ENCODE results near the gene RELB. TPM values are rescaled to one million over a fixed set of nuclear protein-coding genes. Genes with fewer than 3 reads are reported as not detected.

The RELB gene
- total and polyA plus RNA-seq, 10 of the 15 experiments (the other 5 are each of a cell fraction or from before 2014, with no cell fraction given) = 0.66 to 43.8 (median 12.8) TPM

- 39% methylated on average over 7 of the region's 8 CpGs for WGBS (ENCODE audit: insufficient coverage, insufficient replicate concordance, low lambda C conversion rate, missing lambda C conversion rate)
- RAD21 ChIA-PET (ENCODE audit: unreplicated experiment) = interaction anchor here (0.9 to 1.5 kb wide), 2 partner anchors 41 to 144 kb away, joined by 3 read pairs; no protein-coding TSS in a partner anchor
- CTCF ChIA-PET = interaction anchor here (0.5 to 5.3 kb wide), 3 partner anchors 40 to 147 kb away, joined by 3 to 70 read pairs (median 5); no protein-coding TSS in a partner anchor
- H3K9ac ChIP-seq (ENCODE audit: control insufficient read depth, insufficient read depth, low read length) = no peak overlapping the region
- H2AFZ ChIP-seq (ENCODE audit: control insufficient read depth, low read depth, low read length) = no peak overlapping the region
- H3K27me3 ChIP-seq (replicated peaks in 1 of 2; ENCODE audit: control insufficient read depth in 2 of 2, insufficient read depth in 2 of 2, low read length in 1 of 2) = no peaks in the 10 kb centered on the region
- H4K20me1 ChIP-seq (ENCODE audit: control insufficient read depth, insufficient read depth) = no peaks in the 10 kb centered on the region; the same call in 1 of the 2 replicates
- TF ChIP-seq BCLAF1 (IDR thresholded peaks at IDR 0.05) (no peak), E2F8 (IDR thresholded peaks at IDR 0.05; ENCODE audit: low read depth, partially characterized antibody) (no peak), YY1 (IDR thresholded peaks at IDR 0.05; ENCODE audit: low read depth, low read length) (no peak), ZNF384 (IDR thresholded peaks at IDR 0.05; ENCODE audit: borderline replicate concordance, low read depth, low read length) (no peak), TBL1XR1 (IDR thresholded peaks at IDR 0.05; ENCODE audit: low read depth, low read length) (no peak), RB1 (IDR thresholded peaks at IDR 0.05; ENCODE audit: borderline replicate concordance) (no peak), SMAD1 (IDR thresholded peaks at IDR 0.05; ENCODE audit: low read depth, partially characterized antibody) (no peak), SRF (IDR thresholded peaks at IDR 0.05; ENCODE audit: low read depth in 2 of 2, low read length in 2 of 2) (no peak), NR2C2 (IDR thresholded peaks at IDR 0.05; ENCODE audit: borderline replicate concordance, control insufficient read depth, insufficient read length, low read depth) (no peak), PML (IDR thresholded peaks at IDR 0.05; ENCODE audit: low read length) (no peak), HCFC1 (IDR thresholded peaks at IDR 0.05; ENCODE audit: low read length) (no peak), E2F4 (IDR thresholded peaks at IDR 0.05; ENCODE audit: low read depth, low read length) (no peak), FOXM1 (IDR thresholded peaks at IDR 0.05; ENCODE audit: low read depth, low read length) (no peak), MTA3 (IDR thresholded peaks at IDR 0.05; ENCODE audit: borderline replicate concordance, low read length) (no peak), RFX5 (IDR thresholded peaks at IDR 0.05; ENCODE audit: low read depth, low read length) (no peak)
- peaks cover 28 to 61% of the 10 kb centered on the region in 2 experiments; a peak in 3 of 4 replicates for H3K36me3 ChIP-seq (ENCODE audit: control insufficient read depth in 2 of 2, insufficient read depth in 2 of 2, low read length in 1 of 2)
- H3K4me1 ChIP-seq (ENCODE audit: control insufficient read depth, insufficient read depth, low read length) = peaks cover 6% of the 10 kb centered on the region
- no peak for DNase-seq (ENCODE audit: low read depth, low spot score)
- POLR2A ChIA-PET = interaction anchor here (0.5 to 0.6 kb wide), 2 partner anchors 16 to 149 kb away, joined by 3 to 8 read pairs; no protein-coding TSS in a partner anchor
- SMC1A ChIA-PET (ENCODE audit: uncharacterized antibody, unreplicated experiment) = interaction anchor here (1.1 to 1.3 kb wide), 4 partner anchors 14 to 68 kb away, joined by 4 to 6 read pairs (median 4); partner anchors contain the start of gene CLASRP
- in situ Hi-C loops (cut with MboI) = loop anchor here (5.0 kb wide), 1 partner anchor 155 kb away; no protein-coding TSS in a partner anchor
- FAIRE-seq = no peak
- peaks cover 2% of the 10 kb centered on the region; the same call in 1 of the 2 replicates for H3K79me2 ChIP-seq (ENCODE audit: control insufficient read depth, insufficient read depth, low read length)
- no peak overlapping the region for H3K4me3 ChIP-seq
- no peaks in the 10 kb centered on the region for H3K9me3 ChIP-seq (replicated peaks; ENCODE audit: control insufficient read depth, insufficient read depth, low read length)
- H3K27ac ChIP-seq (ENCODE audit: control insufficient read depth, insufficient read depth) = no peak overlapping the region
- intact Hi-C loops (cut with micrococcal nuclease; ENCODE audit: unreplicated experiment) = no loop called here
- no TSS peak for BruUV-seq (replicated peaks)
- H3K4me2 ChIP-seq (ENCODE audit: control insufficient read depth, insufficient read depth) = no peak overlapping the region
- ATAC-seq = no peak
Observed at GRCh38 chr19:45056831-45057230, 55.6 kb downstream of the RELB start.
